Caki2 (cell line): ENCODE measurements around the gene OR13G1. TPM values are rescaled to one million over a fixed set of nuclear protein-coding genes. Genes with fewer than 3 reads are reported as not detected.

Experiments
- total RNA-seq: library from RNA; depleted of rRNA; stranded (reverse); fragments of >200 nt; shearing (Covaris generic); gene quantifications from 2 replicates; pipeline ENCODE4 v1.2.3, GENCODE V29; 2014; ENCODE audit warnings: low replicate concordance; rRNA removed

Gene OR13G1
- total RNA-seq, 1 experiment from 2014 or later: not detected

Other genes with a start within 250 kb of the OR13G1 start
- gene OR2B11, start 221.6 kb downstream of the OR13G1 start, total RNA-seq: not detected in 2 replicates
- not detected in 2 replicates for gene OR2C3, start 143.3 kb downstream of the OR13G1 start, total RNA-seq
- not detected in 2 replicates for gene GCSAML, start 130.6 kb downstream of the OR13G1 start, total RNA-seq
- not detected in 2 replicates for gene OR2G2, start 91.4 kb downstream of the OR13G1 start, total RNA-seq
- gene OR2G3, start 74.2 kb downstream of the OR13G1 start, total RNA-seq: not detected in 2 replicates
- not detected in 2 replicates for gene OR6F1, start 36.9 kb upstream of the OR13G1 start, total RNA-seq
- gene OR14K1, start 58.9 kb upstream of the OR13G1 start, total RNA-seq: not detected in 2 replicates
- not detected in 2 replicates for gene OR14A2, start 68.4 kb upstream of the OR13G1 start, total RNA-seq
- not detected in 2 replicates for gene OR1C1, start 80.8 kb upstream of the OR13G1 start, total RNA-seq
- not detected in 2 replicates for gene OR14A16, start 144.4 kb upstream of the OR13G1 start, total RNA-seq
- not detected in 2 replicates for gene OR11L1, start 162.2 kb upstream of the OR13G1 start, total RNA-seq
- gene TRIM58, start 177.4 kb upstream of the OR13G1 start, total RNA-seq: not detected in 2 replicates
- not detected in 2 replicates for gene OR2W3, start 215.8 kb upstream of the OR13G1 start, total RNA-seq
- gene OR2T8, start 240.5 kb upstream of the OR13G1 start, total RNA-seq: not detected in 2 replicates
- gene OR2AJ1, start 245.2 kb upstream of the OR13G1 start, total RNA-seq: not detected in 2 replicates